HepG2 (cell line): ENCODE data around the gene ANKLE1. TPM values are rescaled to one million over a fixed set of nuclear protein-coding genes. Genes with fewer than 3 reads are reported as not detected.

Source experiments
- CEBPB ChIP-seq: IDR thresholded peaks from 2 replicates; pipeline ENCODE4 v1.6.1; 2011; ENCODE audit warnings: low read depth, low read length, improper control_type of control experiment, borderline replicate concordance
- CEBPG ChIP-seq: IDR thresholded peaks from 2 replicates; pipeline ENCODE4 v1.6.1; 2016
- HNF4A ChIP-seq: sonication (generic); formaldehyde crosslinking; IDR thresholded peaks from 2 replicates; pipeline ENCODE4 v1.4.0; 2020; ENCODE audit warnings: missing genetic modification reagents
- KAT7 ChIP-seq: IDR thresholded peaks from 2 replicates; pipeline ENCODE4 v1.6.1; 2018; ENCODE audit warnings: borderline replicate concordance, missing compliant biosample characterization
- RFXANK ChIP-seq: IDR thresholded peaks from 2 replicates; pipeline ENCODE4 v1.6.1; 2016
- RXRB ChIP-seq: IDR thresholded peaks from 2 replicates; pipeline ENCODE4 v1.6.1; 2016; ENCODE audit warnings: borderline replicate concordance, missing genetic modification reagents, missing compliant biosample characterization
- SSRP1 ChIP-seq: IDR thresholded peaks from 2 replicates; pipeline ENCODE4 v1.6.1; 2016; ENCODE audit warnings: control low read depth
- ZNF367 ChIP-seq: sonication (generic); formaldehyde crosslinking; IDR thresholded peaks from 2 replicates; pipeline ENCODE4 v1.4.0; 2020; ENCODE audit warnings: missing genetic modification reagents, borderline replicate concordance
- ZNF703 ChIP-seq: sonication (generic); formaldehyde crosslinking; IDR thresholded peaks from 2 replicates; pipeline ENCODE4 v1.5.1; 2020; ENCODE audit warnings: missing genetic modification reagents, mild to moderate bottlenecking, moderate library complexity, borderline replicate concordance
- polyA plus RNA-seq, 8 experiments: library from polyadenylated mRNA; depleted of rRNA in 3 of 8; stranded (reverse) in 7 of 8; unstranded in 1 of 8; fragments of >200 nt; fragmentation: Illumina TruSeq in 4 of 8; extraction: Trizol in 4 of 8; gene quantifications; 2 replicates each; pipeline versions ENCODE4 v1.2.1 to v1.2.3, GENCODE V29; 2011 to 2016; ENCODE audit warnings: low read depth in 4 of 8, missing spikeins in 1 of 8, mixed read lengths in 1 of 8; ENCODE audit not compliant: insufficient read depth in 1 of 8
- total RNA-seq, 5 experiments: library from RNA; depleted of rRNA; stranded (reverse); fragments of >200 nt; fragmentation: Illumina TruSeq; extraction: Trizol; gene quantifications; 2 replicates each; pipeline ENCODE4 v1.2.3, GENCODE V29; 2016; ENCODE audit warnings: low read depth in 1 of 5
- TF ChIP-seq, protein P1 (sequence below): sonication (generic); formaldehyde crosslinking; IDR thresholded peaks from 2 replicates; pipeline ENCODE4 v1.5.1; 2020; ENCODE audit warnings: mild to moderate bottlenecking, missing genetic modification reagents, borderline replicate concordance
- TF ChIP-seq, protein P2 (sequence below): sonication (generic); formaldehyde crosslinking; IDR thresholded peaks from 2 replicates; pipeline ENCODE4 v1.4.0; 2020; ENCODE audit warnings: missing genetic modification reagents, borderline replicate concordance
- TF ChIP-seq, protein P3 (sequence below): sonication (generic); formaldehyde crosslinking; IDR thresholded peaks from 2 replicates; pipeline ENCODE4 v1.5.0; 2020; ENCODE audit warnings: mild to moderate bottlenecking, missing genetic modification reagents
- TF ChIP-seq, protein P4 (sequence below): sonication (generic); formaldehyde crosslinking; IDR thresholded peaks from 2 replicates; pipeline ENCODE4 v1.4.0; 2020; ENCODE audit warnings: missing genetic modification reagents, mild to moderate bottlenecking, borderline replicate concordance

ANKLE1 gene
- total and polyA plus RNA-seq, 2 of the 13 experiments (the other 11 are each of a cell fraction or from before 2014, with no cell fraction given): 0.69 to 1.5 TPM

DNA sequence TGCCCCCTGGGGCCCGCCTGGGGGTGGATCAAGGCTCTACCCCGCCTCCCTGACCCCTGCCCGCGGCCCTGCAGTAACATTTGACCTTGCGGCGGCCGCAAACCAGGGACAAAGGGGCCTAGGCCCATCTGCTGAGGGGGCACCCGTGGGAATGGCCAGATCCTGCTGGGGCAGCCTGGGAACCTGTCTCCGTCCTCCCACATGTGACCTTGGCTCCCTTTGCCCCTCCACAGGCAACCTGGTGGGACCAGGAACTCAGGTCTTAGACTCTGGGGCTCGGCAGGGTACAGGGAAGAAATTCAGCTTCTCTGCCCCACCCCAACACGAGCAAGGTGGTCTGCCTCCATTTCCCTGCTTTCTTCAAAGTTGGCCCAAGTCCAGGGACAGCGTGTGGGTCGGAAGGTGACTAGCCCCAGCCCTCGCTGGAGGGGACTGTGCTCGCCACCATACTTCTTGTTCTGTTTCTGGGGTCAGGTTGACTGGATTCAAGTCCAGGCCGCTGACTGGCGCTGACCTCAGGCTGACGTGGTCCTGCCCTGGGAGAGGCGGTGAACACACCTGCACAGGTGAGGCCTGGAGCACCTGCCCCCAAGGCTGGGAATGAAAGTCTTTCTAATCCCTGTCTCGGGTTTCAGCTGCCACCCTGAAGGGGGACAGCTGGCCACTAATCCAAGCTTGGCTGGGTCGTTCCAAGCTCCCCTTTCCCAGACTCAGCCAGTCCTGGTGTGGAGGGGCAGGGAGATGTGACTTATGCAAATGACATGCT lies 33.5 kb upstream of the ANKLE1 start (continued):
- TF ChIP-seq HNF4A (peak; percentile 95), RFXANK (no peak), ZNF703 (CRISPR knock-in tag) (peak; percentile 98), SSRP1 (no peak; the same call in 1 of the 2 replicates), CEBPG (CRISPR knock-in tag) (peak; percentile 39; the same call in 1 of the 2 replicates), KAT7 (CRISPR knock-in tag) (0 out of 2 replicates have a peak, but pooled peaks have one; percentile 53), CEBPB (no peak), ZNF367 (CRISPR knock-in tag) (no peak), RXRB (CRISPR knock-in tag) (peak; percentile 98)
- TF ChIP-seq, protein P1, sequence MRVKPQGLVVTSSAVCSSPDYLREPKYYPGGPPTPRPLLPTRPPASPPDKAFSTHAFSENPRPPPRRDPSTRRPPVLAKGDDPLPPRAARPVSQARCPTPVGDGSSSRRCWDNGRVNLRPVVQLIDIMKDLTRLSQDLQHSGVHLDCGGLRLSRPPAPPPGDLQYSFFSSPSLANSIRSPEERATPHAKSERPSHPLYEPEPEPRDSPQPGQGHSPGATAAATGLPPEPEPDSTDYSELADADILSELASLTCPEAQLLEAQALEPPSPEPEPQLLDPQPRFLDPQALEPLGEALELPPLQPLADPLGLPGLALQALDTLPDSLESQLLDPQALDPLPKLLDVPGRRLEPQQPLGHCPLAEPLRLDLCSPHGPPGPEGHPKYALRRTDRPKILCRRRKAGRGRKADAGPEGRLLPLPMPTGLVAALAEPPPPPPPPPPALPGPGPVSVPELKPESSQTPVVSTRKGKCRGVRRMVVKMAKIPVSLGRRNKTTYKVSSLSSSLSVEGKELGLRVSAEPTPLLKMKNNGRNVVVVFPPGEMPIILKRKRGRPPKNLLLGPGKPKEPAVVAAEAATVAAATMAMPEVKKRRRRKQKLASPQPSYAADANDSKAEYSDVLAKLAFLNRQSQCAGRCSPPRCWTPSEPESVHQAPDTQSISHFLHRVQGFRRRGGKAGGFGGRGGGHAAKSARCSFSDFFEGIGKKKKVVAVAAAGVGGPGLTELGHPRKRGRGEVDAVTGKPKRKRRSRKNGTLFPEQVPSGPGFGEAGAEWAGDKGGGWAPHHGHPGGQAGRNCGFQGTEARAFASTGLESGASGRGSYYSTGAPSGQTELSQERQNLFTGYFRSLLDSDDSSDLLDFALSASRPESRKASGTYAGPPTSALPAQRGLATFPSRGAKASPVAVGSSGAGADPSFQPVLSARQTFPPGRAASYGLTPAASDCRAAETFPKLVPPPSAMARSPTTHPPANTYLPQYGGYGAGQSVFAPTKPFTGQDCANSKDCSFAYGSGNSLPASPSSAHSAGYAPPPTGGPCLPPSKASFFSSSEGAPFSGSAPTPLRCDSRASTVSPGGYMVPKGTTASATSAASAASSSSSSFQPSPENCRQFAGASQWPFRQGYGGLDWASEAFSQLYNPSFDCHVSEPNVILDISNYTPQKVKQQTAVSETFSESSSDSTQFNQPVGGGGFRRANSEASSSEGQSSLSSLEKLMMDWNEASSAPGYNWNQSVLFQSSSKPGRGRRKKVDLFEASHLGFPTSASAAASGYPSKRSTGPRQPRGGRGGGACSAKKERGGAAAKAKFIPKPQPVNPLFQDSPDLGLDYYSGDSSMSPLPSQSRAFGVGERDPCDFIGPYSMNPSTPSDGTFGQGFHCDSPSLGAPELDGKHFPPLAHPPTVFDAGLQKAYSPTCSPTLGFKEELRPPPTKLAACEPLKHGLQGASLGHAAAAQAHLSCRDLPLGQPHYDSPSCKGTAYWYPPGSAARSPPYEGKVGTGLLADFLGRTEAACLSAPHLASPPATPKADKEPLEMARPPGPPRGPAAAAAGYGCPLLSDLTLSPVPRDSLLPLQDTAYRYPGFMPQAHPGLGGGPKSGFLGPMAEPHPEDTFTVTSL (CRISPR knock-in tag): no peak
- TF ChIP-seq, protein P2, sequence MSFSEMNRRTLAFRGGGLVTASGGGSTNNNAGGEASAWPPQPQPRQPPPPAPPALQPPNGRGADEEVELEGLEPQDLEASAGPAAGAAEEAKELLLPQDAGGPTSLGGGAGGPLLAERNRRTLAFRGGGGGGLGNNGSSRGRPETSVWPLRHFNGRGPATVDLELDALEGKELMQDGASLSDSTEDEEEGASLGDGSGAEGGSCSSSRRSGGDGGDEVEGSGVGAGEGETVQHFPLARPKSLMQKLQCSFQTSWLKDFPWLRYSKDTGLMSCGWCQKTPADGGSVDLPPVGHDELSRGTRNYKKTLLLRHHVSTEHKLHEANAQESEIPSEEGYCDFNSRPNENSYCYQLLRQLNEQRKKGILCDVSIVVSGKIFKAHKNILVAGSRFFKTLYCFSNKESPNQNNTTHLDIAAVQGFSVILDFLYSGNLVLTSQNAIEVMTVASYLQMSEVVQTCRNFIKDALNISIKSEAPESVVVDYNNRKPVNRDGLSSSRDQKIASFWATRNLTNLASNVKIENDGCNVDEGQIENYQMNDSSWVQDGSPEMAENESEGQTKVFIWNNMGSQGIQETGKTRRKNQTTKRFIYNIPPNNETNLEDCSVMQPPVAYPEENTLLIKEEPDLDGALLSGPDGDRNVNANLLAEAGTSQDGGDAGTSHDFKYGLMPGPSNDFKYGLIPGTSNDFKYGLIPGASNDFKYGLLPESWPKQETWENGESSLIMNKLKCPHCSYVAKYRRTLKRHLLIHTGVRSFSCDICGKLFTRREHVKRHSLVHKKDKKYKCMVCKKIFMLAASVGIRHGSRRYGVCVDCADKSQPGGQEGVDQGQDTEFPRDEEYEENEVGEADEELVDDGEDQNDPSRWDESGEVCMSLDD (CRISPR knock-in tag): peak; percentile 65; the same call in 1 of the 2 replicates
- TF ChIP-seq, protein P3, sequence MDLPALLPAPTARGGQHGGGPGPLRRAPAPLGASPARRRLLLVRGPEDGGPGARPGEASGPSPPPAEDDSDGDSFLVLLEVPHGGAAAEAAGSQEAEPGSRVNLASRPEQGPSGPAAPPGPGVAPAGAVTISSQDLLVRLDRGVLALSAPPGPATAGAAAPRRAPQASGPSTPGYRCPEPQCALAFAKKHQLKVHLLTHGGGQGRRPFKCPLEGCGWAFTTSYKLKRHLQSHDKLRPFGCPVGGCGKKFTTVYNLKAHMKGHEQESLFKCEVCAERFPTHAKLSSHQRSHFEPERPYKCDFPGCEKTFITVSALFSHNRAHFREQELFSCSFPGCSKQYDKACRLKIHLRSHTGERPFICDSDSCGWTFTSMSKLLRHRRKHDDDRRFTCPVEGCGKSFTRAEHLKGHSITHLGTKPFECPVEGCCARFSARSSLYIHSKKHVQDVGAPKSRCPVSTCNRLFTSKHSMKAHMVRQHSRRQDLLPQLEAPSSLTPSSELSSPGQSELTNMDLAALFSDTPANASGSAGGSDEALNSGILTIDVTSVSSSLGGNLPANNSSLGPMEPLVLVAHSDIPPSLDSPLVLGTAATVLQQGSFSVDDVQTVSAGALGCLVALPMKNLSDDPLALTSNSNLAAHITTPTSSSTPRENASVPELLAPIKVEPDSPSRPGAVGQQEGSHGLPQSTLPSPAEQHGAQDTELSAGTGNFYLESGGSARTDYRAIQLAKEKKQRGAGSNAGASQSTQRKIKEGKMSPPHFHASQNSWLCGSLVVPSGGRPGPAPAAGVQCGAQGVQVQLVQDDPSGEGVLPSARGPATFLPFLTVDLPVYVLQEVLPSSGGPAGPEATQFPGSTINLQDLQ (CRISPR knock-in tag): peak; percentile 66; the same call in 1 of the 2 replicates
- TF ChIP-seq, protein P4, sequence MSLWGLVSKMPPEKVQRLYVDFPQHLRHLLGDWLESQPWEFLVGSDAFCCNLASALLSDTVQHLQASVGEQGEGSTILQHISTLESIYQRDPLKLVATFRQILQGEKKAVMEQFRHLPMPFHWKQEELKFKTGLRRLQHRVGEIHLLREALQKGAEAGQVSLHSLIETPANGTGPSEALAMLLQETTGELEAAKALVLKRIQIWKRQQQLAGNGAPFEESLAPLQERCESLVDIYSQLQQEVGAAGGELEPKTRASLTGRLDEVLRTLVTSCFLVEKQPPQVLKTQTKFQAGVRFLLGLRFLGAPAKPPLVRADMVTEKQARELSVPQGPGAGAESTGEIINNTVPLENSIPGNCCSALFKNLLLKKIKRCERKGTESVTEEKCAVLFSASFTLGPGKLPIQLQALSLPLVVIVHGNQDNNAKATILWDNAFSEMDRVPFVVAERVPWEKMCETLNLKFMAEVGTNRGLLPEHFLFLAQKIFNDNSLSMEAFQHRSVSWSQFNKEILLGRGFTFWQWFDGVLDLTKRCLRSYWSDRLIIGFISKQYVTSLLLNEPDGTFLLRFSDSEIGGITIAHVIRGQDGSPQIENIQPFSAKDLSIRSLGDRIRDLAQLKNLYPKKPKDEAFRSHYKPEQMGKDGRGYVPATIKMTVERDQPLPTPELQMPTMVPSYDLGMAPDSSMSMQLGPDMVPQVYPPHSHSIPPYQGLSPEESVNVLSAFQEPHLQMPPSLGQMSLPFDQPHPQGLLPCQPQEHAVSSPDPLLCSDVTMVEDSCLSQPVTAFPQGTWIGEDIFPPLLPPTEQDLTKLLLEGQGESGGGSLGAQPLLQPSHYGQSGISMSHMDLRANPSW: no peak
